ENCODE results near the gene JMJD8.

DNA sequence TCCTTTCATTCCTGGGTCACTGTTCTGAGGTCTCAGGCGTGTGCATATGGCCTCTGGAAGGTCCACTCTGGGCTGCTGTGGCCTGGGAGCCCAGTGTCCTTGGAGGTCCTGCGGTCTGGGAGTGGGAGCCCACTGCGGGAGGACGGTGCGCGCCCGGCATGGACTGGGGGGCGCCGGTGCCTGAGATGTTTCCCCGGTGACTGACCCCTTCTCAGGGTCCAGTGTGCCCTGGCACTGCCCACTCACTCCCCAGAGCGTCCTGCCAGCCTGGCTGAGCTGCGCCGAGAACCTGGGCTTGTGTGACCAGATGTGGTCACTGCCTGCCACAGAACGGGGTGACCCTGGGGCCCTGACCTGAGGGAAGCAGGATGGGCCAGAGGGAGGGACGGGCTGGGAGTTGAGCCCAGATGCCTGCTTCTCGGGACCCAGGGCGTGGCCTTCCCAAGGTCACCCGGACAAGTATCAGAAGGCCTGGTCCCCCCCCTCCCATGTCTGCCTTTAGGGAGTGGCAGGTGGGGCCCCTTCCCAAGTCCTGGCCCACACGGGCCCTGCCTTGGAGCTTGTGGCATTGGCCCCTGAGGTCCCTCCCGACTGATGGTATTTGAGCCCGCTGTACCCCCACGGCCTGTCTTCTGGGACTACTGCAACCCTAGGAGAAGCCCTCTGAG lies 9.8 kb downstream of the JMJD8 start:
- no peak for TF ChIP-seq POLR2AphosphoS5 (IDR thresholded peaks at IDR 0.05; ENCODE audit: low read depth)
- TF ChIP-seq, protein P1, sequence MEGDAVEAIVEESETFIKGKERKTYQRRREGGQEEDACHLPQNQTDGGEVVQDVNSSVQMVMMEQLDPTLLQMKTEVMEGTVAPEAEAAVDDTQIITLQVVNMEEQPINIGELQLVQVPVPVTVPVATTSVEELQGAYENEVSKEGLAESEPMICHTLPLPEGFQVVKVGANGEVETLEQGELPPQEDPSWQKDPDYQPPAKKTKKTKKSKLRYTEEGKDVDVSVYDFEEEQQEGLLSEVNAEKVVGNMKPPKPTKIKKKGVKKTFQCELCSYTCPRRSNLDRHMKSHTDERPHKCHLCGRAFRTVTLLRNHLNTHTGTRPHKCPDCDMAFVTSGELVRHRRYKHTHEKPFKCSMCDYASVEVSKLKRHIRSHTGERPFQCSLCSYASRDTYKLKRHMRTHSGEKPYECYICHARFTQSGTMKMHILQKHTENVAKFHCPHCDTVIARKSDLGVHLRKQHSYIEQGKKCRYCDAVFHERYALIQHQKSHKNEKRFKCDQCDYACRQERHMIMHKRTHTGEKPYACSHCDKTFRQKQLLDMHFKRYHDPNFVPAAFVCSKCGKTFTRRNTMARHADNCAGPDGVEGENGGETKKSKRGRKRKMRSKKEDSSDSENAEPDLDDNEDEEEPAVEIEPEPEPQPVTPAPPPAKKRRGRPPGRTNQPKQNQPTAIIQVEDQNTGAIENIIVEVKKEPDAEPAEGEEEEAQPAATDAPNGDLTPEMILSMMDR (conservative IDR thresholded peaks at IDR 0.05; ENCODE audit: low read depth in 2 of 2) = no peak
- no peak for TF ChIP-seq JUNB (IDR thresholded peaks at IDR 0.05; ENCODE audit: unreplicated experiment)
- TF ChIP-seq, protein P2, sequence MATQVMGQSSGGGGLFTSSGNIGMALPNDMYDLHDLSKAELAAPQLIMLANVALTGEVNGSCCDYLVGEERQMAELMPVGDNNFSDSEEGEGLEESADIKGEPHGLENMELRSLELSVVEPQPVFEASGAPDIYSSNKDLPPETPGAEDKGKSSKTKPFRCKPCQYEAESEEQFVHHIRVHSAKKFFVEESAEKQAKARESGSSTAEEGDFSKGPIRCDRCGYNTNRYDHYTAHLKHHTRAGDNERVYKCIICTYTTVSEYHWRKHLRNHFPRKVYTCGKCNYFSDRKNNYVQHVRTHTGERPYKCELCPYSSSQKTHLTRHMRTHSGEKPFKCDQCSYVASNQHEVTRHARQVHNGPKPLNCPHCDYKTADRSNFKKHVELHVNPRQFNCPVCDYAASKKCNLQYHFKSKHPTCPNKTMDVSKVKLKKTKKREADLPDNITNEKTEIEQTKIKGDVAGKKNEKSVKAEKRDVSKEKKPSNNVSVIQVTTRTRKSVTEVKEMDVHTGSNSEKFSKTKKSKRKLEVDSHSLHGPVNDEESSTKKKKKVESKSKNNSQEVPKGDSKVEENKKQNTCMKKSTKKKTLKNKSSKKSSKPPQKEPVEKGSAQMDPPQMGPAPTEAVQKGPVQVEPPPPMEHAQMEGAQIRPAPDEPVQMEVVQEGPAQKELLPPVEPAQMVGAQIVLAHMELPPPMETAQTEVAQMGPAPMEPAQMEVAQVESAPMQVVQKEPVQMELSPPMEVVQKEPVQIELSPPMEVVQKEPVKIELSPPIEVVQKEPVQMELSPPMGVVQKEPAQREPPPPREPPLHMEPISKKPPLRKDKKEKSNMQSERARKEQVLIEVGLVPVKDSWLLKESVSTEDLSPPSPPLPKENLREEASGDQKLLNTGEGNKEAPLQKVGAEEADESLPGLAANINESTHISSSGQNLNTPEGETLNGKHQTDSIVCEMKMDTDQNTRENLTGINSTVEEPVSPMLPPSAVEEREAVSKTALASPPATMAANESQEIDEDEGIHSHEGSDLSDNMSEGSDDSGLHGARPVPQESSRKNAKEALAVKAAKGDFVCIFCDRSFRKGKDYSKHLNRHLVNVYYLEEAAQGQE (IDR thresholded peaks at IDR 0.05; ENCODE audit: unreplicated experiment) = no peak
- TF ChIP-seq EZH2 (IDR thresholded peaks at IDR 0.05; ENCODE audit: low read depth, unreplicated experiment) = no peak
- no peak for TF ChIP-seq CREB1 (CRISPR knock-in tag; IDR thresholded peaks at IDR 0.05; ENCODE audit: low read depth)
- no peak for TF ChIP-seq EZH2phosphoT487 (IDR thresholded peaks at IDR 0.05; ENCODE audit: unreplicated experiment)
- no peak for TF ChIP-seq ZNF331 (CRISPR knock-in tag; IDR thresholded peaks at IDR 0.05; ENCODE audit: low read depth)
- no peak for TF ChIP-seq STAT1 (IDR thresholded peaks at IDR 0.05; ENCODE audit: unreplicated experiment)
- TF ChIP-seq NANOG (IDR thresholded peaks at IDR 0.05; ENCODE audit: borderline replicate concordance) = no peak
- TF ChIP-seq, protein P3, sequence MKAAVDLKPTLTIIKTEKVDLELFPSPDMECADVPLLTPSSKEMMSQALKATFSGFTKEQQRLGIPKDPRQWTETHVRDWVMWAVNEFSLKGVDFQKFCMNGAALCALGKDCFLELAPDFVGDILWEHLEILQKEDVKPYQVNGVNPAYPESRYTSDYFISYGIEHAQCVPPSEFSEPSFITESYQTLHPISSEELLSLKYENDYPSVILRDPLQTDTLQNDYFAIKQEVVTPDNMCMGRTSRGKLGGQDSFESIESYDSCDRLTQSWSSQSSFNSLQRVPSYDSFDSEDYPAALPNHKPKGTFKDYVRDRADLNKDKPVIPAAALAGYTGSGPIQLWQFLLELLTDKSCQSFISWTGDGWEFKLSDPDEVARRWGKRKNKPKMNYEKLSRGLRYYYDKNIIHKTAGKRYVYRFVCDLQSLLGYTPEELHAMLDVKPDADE (IDR thresholded peaks at IDR 0.05) = no peak
